Astrocyte of the spinal cord (primary cell): ENCODE data around the gene KRT6B.
A peak's percentile ranks its signal among the peaks of the same experiment; 100 is the strongest.
"Not testable (repeated sequence)": the region's sequence is repeated elsewhere in the genome, so short reads cannot be mapped to it uniquely, and the experiment has no call there.

Source experiments
- DNase-seq: peaks from one replicate; pipeline ENCODE4 v3.0.0; 2011; ENCODE audit warnings: low read depth, low spot score
- H3K4me3 ChIP-seq: 2 replicates; pipeline ENCODE4 v1.5.1; 2011; ENCODE audit warnings: low read depth, mild to moderate bottlenecking, low read length, moderate library complexity
- in situ Hi-C: cut with HindIII; loops from 2 replicates; pipeline ENCODE4 v1.10.0; 2017; ENCODE audit warnings: low sequenced_read_pairs
- TF ChIP-seq, protein P1 (sequence below): IDR thresholded peaks from 2 replicates; pipeline ENCODE4 v1.5.1; 2012; ENCODE audit warnings: low read depth, mild to moderate bottlenecking, low read length, inconsistent platforms

The KRT6B gene

DNA sequence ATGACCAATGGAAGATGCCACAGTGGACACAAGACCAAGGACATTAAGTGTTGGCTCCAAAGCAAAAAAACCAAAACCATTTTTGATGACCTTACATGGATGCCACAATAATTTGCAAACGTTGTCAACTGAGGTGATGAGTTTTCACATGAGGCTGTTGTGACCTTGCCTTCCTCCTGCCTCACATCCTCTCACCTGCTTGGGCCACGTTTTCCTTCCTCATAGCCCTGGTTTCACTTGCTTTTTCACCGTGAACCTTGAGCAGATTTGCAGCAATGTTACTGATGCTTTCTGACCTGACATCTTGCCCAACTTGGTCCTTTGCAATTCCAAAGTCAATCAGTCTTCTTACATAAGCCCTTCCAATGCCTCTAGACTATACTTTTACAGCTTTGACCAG lies 3.7 kb downstream of the KRT6B start:
- no peak for DNase-seq
- no peak overlapping the region for H3K4me3 ChIP-seq
- in situ Hi-C loops, result no loop called here
- TF ChIP-seq, protein P1, sequence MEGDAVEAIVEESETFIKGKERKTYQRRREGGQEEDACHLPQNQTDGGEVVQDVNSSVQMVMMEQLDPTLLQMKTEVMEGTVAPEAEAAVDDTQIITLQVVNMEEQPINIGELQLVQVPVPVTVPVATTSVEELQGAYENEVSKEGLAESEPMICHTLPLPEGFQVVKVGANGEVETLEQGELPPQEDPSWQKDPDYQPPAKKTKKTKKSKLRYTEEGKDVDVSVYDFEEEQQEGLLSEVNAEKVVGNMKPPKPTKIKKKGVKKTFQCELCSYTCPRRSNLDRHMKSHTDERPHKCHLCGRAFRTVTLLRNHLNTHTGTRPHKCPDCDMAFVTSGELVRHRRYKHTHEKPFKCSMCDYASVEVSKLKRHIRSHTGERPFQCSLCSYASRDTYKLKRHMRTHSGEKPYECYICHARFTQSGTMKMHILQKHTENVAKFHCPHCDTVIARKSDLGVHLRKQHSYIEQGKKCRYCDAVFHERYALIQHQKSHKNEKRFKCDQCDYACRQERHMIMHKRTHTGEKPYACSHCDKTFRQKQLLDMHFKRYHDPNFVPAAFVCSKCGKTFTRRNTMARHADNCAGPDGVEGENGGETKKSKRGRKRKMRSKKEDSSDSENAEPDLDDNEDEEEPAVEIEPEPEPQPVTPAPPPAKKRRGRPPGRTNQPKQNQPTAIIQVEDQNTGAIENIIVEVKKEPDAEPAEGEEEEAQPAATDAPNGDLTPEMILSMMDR, result no peak

- in situ Hi-C loops, H3K4me3 ChIP-seq, DNase-seq: not testable (repeated sequence)
Measured at GRCh38 chr12:52447196-52447595, 4.8 kb downstream of the KRT6B start.

DNA sequence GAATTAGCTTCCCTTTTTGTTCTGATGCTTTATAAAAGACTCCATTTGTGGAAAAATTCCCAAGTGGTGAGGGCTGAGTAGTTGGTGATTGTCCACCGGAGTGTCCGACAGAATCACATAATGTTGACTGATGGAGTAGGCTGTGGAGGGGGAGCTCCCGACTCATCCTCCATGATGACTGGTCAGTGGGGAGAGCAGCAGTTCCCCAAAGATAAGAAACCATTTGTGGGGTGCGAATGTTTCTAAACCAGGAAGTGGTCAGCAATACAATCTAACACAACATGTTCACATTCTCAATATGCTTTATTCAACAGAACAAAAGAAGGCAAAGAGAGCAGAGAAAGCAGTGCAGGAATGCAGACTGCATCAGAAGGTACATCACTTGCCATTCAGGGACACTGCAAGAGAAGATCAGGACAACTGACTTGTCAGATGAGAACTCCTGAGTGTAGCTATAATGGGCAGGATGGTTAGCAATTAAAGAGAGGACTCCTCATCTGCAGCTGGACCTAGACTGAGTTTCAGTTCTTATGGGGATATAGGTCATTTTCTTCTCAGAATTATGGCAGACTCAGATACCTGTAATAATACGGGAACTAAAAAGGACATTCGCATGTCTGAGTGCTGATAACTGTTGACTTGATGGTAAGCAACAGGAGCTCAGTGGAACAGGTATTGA lies 5.4 kb downstream of the KRT6B start:
- TF ChIP-seq, protein P1, result no peak
- H3K4me3 ChIP-seq, result no peak overlapping the region
- in situ Hi-C loops, result no loop called here
- no peak for DNase-seq

- DNase-seq, result no peak
- TF ChIP-seq, protein P1, result no peak
- H3K4me3 ChIP-seq, result no peak overlapping the region
- in situ Hi-C loops, result no loop called here
Measured at GRCh38 chr12:52445876-52446275, 6.1 kb downstream of the KRT6B start.

- DNase-seq, result no peak
- TF ChIP-seq, protein P1, result no peak
- in situ Hi-C loops, result no loop called here
- no peak overlapping the region for H3K4me3 ChIP-seq
Measured at GRCh38 chr12:52444647-52445595, 7.0 kb downstream of the KRT6B start.

DNA sequence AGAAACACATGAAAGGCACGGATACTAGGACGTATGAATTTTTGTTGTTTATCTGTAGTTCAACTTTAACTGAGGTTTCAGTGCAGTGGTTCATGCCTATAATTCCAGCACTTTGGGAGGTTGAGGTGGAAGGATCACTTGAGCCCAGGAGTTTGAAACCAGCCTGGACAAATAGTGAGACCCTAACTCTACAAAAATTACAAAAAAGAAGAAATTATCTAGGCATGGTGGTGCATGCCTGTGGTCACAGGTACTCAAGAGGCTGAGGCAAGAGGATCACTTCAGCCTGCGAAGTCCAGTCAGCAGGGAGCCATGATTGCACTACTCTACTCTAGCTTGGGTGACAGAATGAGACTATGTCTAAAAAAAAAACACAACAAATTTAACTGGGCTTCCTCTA lies 8.0 kb downstream of the KRT6B start:
- in situ Hi-C loops, result no loop called here
- TF ChIP-seq, protein P1, result no peak
- H3K4me3 ChIP-seq, result no peak overlapping the region
- DNase-seq, result no peak

- H3K4me3 ChIP-seq, result no peak overlapping the region
- in situ Hi-C loops, result no loop called here
- DNase-seq, result peak; percentile 67
- TF ChIP-seq, protein P1, result peak; percentile 23
Measured at GRCh38 chr12:52442600-52443061, 9.3 kb downstream of the KRT6B start.
